OCI-LY7 (cell line): ENCODE measurements around the gene EXOC3L2. TPM values are rescaled to one million over a fixed set of nuclear protein-coding genes. Genes with fewer than 3 reads are reported as not detected.

Experiments used
- BruUV-seq: library from RNA; stranded (reverse); fragments of 400-500 nt; replicated peaks from 2 replicates; lab custom pipeline; 2021; lab: Mats Ljungman, UMichigan
- CTCF ChIA-PET: fragments of 300-600 bp; sonication (Branson Sonifier 250); formaldehyde crosslinking; loops from one replicate; lab custom pipeline; 2022; ENCODE audit warnings: antibody characterized with exemption; ENCODE audit not compliant: unreplicated experiment; lab: Charles Lee
- POLR2A ChIA-PET: fragments of 300-600 bp; sonication (Branson Sonifier 250); formaldehyde crosslinking; loops from one replicate; lab custom pipeline; 2022; ENCODE audit warnings: antibody characterized with exemption; lab: Charles Lee
- DNase-seq: peaks from one replicate; pipeline ENCODE4 v3.0.0-alpha.2; 2015; ENCODE audit warnings: low spot score
- H2AFZ ChIP-seq: fragments of 200-600 bp; sonication (generic), shearing (Covaris generic); 2 replicates; pipeline ENCODE4 v1.6.1; 2014; ENCODE audit warnings: mild to moderate bottlenecking, antibody characterized with exemption, low read length, moderate library complexity
- H3K27ac ChIP-seq: fragments of 200-600 bp; sonication (generic); 2 replicates; pipeline ENCODE4 v1.5.1; 2014; ENCODE audit warnings: mixed run types, low read depth, mild to moderate bottlenecking, moderate library complexity, low read length, inconsistent platforms; ENCODE audit not compliant: poor library complexity, severe bottlenecking
- H3K36me3 ChIP-seq: fragments of 200-600 bp; sonication (generic); 2 replicates; pipeline ENCODE4 v1.6.1; 2014; ENCODE audit warnings: mild to moderate bottlenecking, antibody characterized with exemption, low read length, moderate library complexity, mixed read lengths; ENCODE audit not compliant: insufficient read depth
- H3K4me1 ChIP-seq: fragments of 200-600 bp; sonication (generic); 2 replicates; pipeline ENCODE4 v1.5.1; 2014; ENCODE audit warnings: mild to moderate bottlenecking, low read length; ENCODE audit not compliant: insufficient read depth, poor library complexity, severe bottlenecking
- H3K4me2 ChIP-seq: fragments of 200-600 bp; sonication (generic); 2 replicates; pipeline ENCODE4 v1.6.1; 2014; ENCODE audit warnings: mild to moderate bottlenecking, low read length
- H3K4me3 ChIP-seq: fragments of 200-600 bp; sonication (generic); 2 replicates; pipeline ENCODE4 v1.5.1; 2014; ENCODE audit warnings: mild to moderate bottlenecking, low read depth, low read length; ENCODE audit not compliant: poor library complexity, severe bottlenecking
- H3K79me2 ChIP-seq: fragments of 200-600 bp; sonication (generic); 2 replicates; pipeline ENCODE4 v1.6.1; 2016; ENCODE audit warnings: low read depth, mild to moderate bottlenecking, low read length, moderate library complexity, mixed read lengths; ENCODE audit not compliant: insufficient read depth
- H3K9me2 ChIP-seq: fragments of 200-600 bp; sonication (generic); 2 replicates; pipeline ENCODE4 v1.6.1; 2016; ENCODE audit warnings: mild to moderate bottlenecking, low read length, mixed read lengths; ENCODE audit not compliant: insufficient read depth
- H3K9me3 ChIP-seq: fragments of 200-600 bp; sonication (generic); 2 replicates; pipeline ENCODE4 v1.6.1; 2014; ENCODE audit warnings: mild to moderate bottlenecking, mixed run types, low read length, mixed read lengths
- H4K20me1 ChIP-seq: fragments of 200-600 bp; sonication (generic); 2 replicates; pipeline ENCODE4 v1.6.1; 2014; ENCODE audit warnings: mild to moderate bottlenecking, antibody characterized with exemption, low read length, moderate library complexity, mixed read lengths; ENCODE audit not compliant: insufficient read depth
- CTCF ChIP-seq: fragments of 200-600 bp; sonication (generic); conservative IDR thresholded peaks from 2 replicates; pipeline ENCODE4 v1.5.1; 2014; ENCODE audit warnings: mild to moderate bottlenecking, antibody characterized with exemption, low read length, moderate library complexity, mixed read lengths
- EZH2phosphoT487 ChIP-seq: fragments of 200-600 bp; sonication (generic); IDR thresholded peaks from 2 replicates; pipeline ENCODE4 v1.6.1; 2018; ENCODE audit warnings: low read depth, borderline replicate concordance, mild to moderate bottlenecking, mixed run types, antibody characterized with exemption, low read length, moderate library complexity, mixed read lengths
- intact Hi-C: fragments of 100-400 bp; cut with micrococcal nuclease; formaldehyde crosslinking; loops from one replicate; pipeline ENCODE4 v1.10.0; 2022; ENCODE audit not compliant: unreplicated experiment
- total RNA-seq, 2 experiments: library from RNA; depleted of rRNA in 1 of 2; stranded (reverse); fragments of >200 nt in 1 of 2; shearing (Covaris generic) in 1 of 2; gene quantifications; 2 replicates each; pipeline ENCODE4 v1.2.3, GENCODE V29; 2014 to 2022

The EXOC3L2 gene
- total RNA-seq, 2 experiments from 2014 or later = not detected

GRCh38 chr19:45182758-45183157 is 62.4 kb downstream of the EXOC3L2 start:
- H3K4me1 ChIP-seq = peaks cover 25% of the 10 kb centered on the region
- H3K79me2 ChIP-seq = peaks cover 27% of the 10 kb centered on the region
- DNase-seq = no peak
- 0 out of 2 replicates have a peak, but pooled peaks cover 8% of the 10 kb centered on the region for H3K36me3 ChIP-seq
- no peaks in the 10 kb centered on the region for H3K9me2 ChIP-seq
- BruUV-seq = no TSS peak
- TF ChIP-seq CTCF = no peak
- TF ChIP-seq EZH2phosphoT487 = no peak
- no peak overlapping the region for H3K4me2 ChIP-seq
- H3K9me3 ChIP-seq = no peaks in the 10 kb centered on the region
- intact Hi-C loops = no loop called here
- no peak overlapping the region for H3K4me3 ChIP-seq
- ChIA-PET CTCF (no interaction called here), POLR2A (no interaction called here)
- no peaks in the 10 kb centered on the region for H4K20me1 ChIP-seq
- no peak overlapping the region for H2AFZ ChIP-seq
- no peak overlapping the region for H3K27ac ChIP-seq

GRCh38 chr19:45180936-45181335 is 64.3 kb downstream of the EXOC3L2 start:
- H3K9me2 ChIP-seq = no peaks in the 10 kb centered on the region
- no TSS peak for BruUV-seq
- no peak overlapping the region for H3K4me3 ChIP-seq
- peaks cover 32% of the 10 kb centered on the region for H3K79me2 ChIP-seq
- intact Hi-C loops = no loop called here
- H2AFZ ChIP-seq = no peak overlapping the region
- DNase-seq = no peak
- H3K36me3 ChIP-seq = 0 out of 2 replicates have a peak, but pooled peaks cover 8% of the 10 kb centered on the region
- no peak overlapping the region for H3K27ac ChIP-seq
- ChIA-PET POLR2A (no interaction called here), CTCF (no interaction called here)
- peaks cover 25% of the 10 kb centered on the region for H3K4me1 ChIP-seq
- H4K20me1 ChIP-seq = no peaks in the 10 kb centered on the region
- TF ChIP-seq EZH2phosphoT487 = no peak
- TF ChIP-seq CTCF = no peak
- H3K4me2 ChIP-seq = peak overlapping the region; percentile 72; the same call in 1 of the 2 replicates
- no peaks in the 10 kb centered on the region for H3K9me3 ChIP-seq

GRCh38 chr19:45179892-45180370 is 65.3 kb downstream of the EXOC3L2 start:
- ChIA-PET CTCF (interaction anchor here (0.6 kb wide), 1 partner anchor 45 kb away, joined by 3 read pairs; no protein-coding TSS in a partner anchor), POLR2A (interaction anchor here (0.6 kb wide), 1 partner anchor 408 kb away, joined by 3 read pairs; no protein-coding TSS in a partner anchor)
- Histone ChIP-seq H3K27ac (no peak overlapping the region), H3K9me3 (no peaks in the 10 kb centered on the region), H2AFZ (no peak overlapping the region), H3K4me2 (peak overlapping the region; percentile 72), H4K20me1 (no peaks in the 10 kb centered on the region), H3K36me3 (0 out of 2 replicates have a peak, but pooled peaks cover 8% of the 10 kb centered on the region), H3K9me2 (no peaks in the 10 kb centered on the region), H3K79me2 (peaks cover 32% of the 10 kb centered on the region), H3K4me3 (peak overlapping the region; percentile 88), H3K4me1 (peaks cover 25% of the 10 kb centered on the region)
- no peak for TF ChIP-seq CTCF
- no peak for TF ChIP-seq EZH2phosphoT487
- no TSS peak for BruUV-seq
- intact Hi-C loops = loop anchor here (5.0 kb wide), 1 partner anchor 88 kb away; the partner anchor contains the start of gene PPP1R37
- no peak for DNase-seq
